GM12865 (cell line): Measurements from ENCODE around the gene KIF12.

Source experiments
- DNase-seq: peaks from one replicate; pipeline ENCODE4 v3.0.0; 2010; ENCODE audit warnings: low read depth
- H3K4me3 ChIP-seq: 2 replicates; pipeline ENCODE4 v1.5.1; 2011; ENCODE audit warnings: mild to moderate bottlenecking, low read depth, low read length, control low read depth
- TF ChIP-seq, protein P1 (sequence below): IDR thresholded peaks from 2 replicates; pipeline ENCODE4 v1.5.1; 2011; ENCODE audit warnings: low read length, control low read depth, low read depth, inconsistent platforms; ENCODE audit not compliant: insufficient read depth; ENCODE audit errors: missing control alignments

KIF12 gene

DNA sequence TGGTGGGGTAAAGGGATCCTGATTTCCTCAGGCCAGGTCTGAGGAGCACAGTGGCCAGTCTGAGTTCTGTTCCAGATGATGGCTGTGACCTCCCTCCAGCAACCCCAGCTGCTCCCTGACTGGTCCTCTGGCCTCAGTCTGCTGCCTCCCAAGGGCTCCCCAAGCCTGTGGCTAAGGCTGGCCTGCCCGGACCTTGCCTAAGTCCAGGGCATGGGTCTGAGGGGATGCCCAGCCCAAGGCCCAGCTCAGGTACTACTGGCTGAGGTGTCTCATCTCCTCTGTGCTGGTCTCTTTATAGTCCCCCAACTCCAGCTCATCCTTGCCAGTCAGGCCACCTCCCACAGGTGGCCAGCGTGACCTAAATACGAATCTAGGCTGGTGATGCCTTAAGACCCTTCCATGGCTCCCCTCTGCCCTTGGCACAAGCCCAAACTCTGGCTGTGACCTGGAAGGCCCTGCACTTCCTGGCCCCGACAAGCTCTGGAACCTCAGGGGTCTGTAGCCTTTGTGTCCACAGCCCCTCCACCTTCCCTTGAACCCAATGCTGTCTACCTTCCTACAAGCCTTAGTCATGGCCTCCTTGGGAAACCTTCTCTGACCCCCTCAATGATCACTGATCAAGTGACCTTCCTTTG, 9.8 kb downstream of the KIF12 start:
- no peak overlapping the region for H3K4me3 ChIP-seq
- no peak for DNase-seq
- TF ChIP-seq, protein P1, sequence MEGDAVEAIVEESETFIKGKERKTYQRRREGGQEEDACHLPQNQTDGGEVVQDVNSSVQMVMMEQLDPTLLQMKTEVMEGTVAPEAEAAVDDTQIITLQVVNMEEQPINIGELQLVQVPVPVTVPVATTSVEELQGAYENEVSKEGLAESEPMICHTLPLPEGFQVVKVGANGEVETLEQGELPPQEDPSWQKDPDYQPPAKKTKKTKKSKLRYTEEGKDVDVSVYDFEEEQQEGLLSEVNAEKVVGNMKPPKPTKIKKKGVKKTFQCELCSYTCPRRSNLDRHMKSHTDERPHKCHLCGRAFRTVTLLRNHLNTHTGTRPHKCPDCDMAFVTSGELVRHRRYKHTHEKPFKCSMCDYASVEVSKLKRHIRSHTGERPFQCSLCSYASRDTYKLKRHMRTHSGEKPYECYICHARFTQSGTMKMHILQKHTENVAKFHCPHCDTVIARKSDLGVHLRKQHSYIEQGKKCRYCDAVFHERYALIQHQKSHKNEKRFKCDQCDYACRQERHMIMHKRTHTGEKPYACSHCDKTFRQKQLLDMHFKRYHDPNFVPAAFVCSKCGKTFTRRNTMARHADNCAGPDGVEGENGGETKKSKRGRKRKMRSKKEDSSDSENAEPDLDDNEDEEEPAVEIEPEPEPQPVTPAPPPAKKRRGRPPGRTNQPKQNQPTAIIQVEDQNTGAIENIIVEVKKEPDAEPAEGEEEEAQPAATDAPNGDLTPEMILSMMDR, result no peak

DNA sequence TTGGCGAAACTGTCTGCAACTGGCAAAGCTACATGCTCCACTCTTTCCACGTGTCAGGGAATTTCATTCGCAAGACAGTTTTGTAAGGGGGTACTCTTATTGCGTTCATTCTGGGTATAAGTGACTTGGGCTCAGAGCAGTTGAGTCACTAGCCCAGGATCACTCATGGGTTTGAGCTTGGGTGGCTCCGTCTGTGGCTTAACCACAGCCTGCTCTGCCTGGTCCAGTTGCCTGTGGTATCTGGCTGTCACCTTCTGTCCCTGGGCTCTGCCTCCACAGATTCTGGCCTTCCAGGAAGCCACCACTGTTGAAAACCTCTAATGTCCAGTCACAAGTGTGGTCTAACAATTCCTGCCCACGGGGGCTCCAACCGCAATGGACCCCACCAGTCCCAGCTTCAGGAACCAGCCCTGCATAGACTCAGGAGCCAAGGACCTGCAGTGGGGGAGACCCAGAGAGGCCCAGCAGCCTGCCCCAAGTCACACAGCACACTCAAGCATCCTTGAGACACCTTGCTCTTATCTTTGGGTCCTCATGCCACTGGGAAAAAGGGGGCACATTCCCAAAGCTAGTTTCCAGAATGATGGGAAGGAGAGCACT, 10.4 kb downstream of the KIF12 start:
- no peak overlapping the region for H3K4me3 ChIP-seq
- TF ChIP-seq, protein P1, result no peak
- no peak for DNase-seq

DNA sequence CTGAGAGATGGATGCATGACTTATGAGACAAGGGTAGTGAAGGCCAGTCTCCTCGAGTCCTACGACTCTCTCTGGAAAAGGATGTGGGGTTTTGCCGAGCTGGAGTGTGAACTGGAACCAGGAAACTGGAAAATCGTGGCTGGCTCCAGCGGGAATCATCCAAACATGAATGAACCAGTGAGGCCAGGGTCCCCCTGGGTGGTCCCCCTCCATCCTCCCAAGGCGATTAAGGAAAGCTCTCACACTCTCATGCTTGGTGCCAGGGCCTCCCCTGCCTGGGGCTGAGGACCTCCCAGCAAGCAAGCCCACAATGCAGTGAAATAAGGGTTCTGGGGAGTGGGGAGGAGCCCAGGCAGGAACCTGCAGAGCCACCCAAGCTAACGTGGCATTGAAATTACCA, 11.4 kb downstream of the KIF12 start:
- no peak for DNase-seq
- TF ChIP-seq, protein P1, result no peak
- H3K4me3 ChIP-seq, result no peak overlapping the region

DNA sequence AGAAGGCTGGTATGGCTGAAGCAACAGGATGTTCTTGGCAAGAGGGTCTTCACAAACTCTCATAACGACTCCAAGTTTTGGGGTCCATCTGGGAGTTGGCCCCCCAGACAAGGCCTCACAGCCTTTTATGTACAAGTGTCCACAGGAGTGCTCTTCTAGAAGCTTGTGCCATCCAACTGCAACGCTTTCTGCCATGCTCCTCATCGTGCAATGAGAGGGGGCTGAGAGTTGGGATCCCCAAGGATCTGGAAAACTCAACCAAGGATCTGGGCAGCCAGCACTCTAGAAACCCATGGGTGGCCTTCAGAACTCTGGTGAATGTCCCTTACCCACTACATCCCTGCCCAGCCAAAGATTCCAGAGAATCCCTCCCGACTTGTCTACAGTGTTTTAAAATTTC, 12.5 kb downstream of the KIF12 start:
- DNase-seq, result no peak
- H3K4me3 ChIP-seq, result no peak overlapping the region
- TF ChIP-seq, protein P1, result no peak

DNA sequence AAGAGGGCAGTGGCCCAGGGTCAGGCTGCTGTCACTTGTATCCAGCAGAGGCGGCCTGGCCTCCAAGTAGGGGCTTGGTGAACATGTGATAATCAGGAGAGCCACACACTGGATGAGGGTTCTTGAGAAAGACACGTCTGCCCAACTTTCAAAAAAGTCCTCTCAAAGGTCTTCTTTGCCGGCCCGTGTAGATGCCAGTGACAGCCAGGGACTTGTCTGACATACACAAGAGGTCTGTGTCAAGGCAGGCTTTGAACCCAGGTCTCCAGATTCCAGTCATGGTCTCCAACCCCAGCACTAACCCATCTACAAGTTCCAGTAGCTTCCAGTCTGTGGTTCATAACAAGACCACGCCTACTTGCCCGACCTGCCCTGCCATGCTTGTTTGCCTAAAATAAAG, 13.1 kb downstream of the KIF12 start:
- H3K4me3 ChIP-seq, result no peak overlapping the region
- DNase-seq, result no peak

DNA sequence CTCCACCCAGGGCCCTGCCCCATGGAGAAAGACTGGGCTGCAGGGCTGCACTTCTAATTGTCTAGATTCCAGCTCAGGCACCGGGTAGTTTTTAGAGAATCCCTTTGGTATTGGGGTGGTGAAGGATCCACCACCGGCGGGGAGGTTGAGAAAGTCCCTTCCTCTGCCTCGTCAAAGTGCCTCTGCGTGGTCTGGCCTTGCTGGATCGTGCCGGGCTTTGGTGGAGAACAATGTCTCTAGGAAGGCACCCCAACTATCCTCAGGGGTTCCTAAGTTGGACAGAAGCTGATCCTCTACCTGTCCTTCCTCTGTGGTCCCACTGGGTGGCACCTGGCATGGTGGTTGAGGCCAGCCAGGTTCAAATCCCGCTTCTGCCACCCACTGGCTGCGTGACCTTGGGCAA, 13.7 kb downstream of the KIF12 start:
- TF ChIP-seq, protein P1, result no peak
- no peak for DNase-seq
- H3K4me3 ChIP-seq, result no peak overlapping the region

More for the DNA sequence above, 13.1 kb downstream of the KIF12 start:
- TF ChIP-seq, protein P1, result no peak
